GM21390 (cell line): ENCODE data around the gene ISCA1.

Experiments
- ATAC-seq: cut with Tn5 transposase; IDR thresholded peaks from one replicate; pipeline ENCODE4 v1.9.1; 2021; ENCODE audit not compliant: unreplicated experiment

ISCA1 gene

DNA sequence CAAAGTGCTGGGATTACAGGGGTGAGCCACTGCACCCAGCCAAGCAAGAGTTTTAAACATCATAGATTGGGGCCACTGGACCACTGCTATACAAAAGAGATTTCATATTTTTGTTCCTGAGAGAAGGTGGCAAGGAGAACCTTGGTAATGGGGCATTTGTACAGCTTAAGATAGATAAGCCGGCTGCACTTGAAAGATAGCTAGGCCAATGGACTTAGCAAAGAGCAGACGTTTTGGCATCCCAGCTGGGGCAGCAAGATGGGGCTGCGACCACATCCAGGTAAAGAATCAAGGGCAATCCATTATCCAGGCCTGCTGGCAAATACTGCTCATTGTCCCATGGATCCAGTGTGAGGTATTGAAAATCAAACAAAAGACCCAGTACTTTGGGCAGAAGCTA, 3.9 kb upstream of the ISCA1 start:
- ATAC-seq: no peak

DNA sequence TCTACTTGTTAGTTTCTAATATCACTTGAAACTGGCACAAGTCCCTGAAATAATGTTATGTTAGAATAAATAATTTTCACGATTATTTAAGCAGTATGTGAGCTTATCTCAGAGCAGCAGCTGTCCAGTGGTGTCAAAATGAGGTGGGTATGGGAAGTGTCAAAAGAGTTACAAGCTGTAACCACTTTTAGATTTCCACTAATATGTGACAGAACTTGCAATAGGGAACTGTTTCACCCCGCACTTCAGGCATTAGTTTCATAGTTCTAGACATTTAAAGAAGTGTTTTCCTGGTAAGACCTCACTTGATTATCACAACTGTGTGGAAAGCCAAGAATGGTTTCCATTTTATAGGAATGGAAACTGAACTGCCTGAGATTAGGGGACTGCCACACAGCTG, 2.9 kb upstream of the ISCA1 start:
- ATAC-seq: no peak

DNA sequence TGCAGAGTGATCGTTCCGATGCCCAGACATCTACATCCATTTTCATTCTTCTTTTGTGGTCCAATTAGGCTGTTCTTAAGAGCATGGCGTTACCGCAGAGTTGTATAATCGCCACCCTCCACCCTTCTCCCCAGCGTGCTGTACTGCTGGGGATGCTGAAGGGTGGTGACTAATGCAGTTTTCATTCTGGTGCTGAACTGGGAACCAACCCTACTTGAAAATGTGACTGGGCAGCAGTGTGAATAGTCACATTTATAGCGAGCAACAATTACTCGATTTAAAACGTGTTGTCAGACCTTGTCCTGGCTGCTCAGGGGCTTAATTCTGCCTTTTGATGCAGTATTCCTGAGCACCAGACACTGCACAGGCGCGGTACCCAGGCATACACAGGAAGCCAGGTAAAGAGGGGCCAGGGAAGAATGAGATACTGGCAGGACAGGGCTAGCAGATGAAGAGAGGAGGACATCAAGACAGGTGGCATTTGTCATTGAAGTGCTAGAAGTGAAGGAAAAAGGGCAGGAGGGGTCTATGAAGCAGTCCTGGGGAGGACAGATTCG, 719 bp upstream of the ISCA1 start:
- peak; percentile 18 for ATAC-seq

DNA sequence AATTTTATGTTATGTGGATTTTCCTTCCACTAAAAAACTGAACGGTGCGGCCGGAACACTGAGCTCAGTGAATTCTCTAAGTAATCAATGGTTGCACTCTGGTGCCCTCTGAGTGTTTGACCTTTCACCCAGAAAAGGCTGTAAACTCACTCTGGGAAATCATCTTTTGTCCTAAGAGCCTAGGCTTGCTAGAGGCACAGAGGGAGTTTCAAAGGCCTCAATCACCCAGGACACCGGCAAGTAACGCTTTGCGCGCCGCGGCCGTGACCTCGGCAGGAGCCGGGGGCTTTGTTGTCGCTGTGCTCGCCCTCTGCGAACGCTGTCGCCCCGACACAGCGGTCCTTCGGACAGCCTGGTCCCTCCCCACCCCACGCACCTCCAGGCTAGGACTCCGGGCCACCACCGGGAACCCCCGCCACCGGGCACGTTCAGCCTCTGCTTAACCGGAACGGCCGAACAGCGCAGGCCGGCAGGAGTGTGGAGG, 703 bp downstream of the ISCA1 start:
- peak; percentile 29 for ATAC-seq

DNA sequence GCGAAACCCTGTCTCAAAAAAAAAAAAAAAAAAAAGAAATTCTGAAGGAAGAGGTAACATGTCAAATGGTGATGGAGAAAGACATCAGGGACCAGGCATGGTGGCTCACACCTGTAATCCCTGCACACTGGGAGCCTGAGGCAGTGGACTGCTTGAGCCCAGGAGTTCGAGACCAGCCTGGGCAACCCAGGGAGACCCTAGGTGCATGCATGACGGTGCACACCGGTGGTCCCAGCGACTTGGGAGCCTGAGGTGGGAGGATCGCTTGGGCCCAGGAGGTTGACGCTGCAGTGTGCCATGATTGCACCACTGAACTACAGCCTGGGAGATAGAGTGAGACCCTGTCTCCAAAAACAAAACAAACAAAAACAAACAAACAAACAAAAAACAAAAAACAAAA, 1.8 kb downstream of the ISCA1 start:
- ATAC-seq: no peak

DNA sequence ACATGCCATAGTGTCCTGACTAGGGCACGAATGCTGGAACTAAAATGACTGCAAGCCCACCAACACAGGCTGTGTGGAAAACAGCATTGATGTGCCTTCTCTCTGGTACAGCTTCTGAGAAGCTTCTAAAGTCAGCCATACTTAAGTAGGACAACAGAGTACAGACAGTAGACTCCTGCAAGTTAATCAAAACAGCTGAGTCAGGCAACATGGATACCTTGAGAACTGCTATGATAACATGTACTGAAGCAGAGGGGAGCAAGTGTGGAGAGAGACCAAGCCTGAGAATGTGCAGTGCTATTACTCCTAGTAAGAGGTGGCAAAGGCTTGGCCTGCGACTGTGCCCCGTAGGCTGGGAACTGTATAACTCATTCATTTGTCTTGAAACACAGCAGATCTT, 2.5 kb downstream of the ISCA1 start:
- ATAC-seq: no peak

DNA sequence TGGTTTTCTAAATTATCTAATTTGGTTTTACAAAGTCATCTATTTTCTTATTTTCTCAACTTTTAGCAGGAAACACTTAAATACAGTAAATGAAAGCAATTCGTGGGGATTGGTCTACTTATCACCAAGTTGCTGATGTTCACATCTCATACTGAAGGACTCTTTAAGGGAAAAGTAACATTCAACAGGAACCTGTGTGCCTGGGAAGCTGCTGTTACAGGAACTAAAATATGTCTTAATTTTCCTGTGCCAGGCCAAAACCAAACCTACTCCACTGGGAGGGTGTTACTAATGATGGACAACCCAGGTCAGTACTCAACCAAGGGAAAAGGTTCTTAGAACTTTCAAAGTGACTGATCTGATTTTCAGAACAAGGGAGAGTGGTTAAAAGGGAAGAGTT, 5.3 kb downstream of the ISCA1 start:
- no peak for ATAC-seq

DNA sequence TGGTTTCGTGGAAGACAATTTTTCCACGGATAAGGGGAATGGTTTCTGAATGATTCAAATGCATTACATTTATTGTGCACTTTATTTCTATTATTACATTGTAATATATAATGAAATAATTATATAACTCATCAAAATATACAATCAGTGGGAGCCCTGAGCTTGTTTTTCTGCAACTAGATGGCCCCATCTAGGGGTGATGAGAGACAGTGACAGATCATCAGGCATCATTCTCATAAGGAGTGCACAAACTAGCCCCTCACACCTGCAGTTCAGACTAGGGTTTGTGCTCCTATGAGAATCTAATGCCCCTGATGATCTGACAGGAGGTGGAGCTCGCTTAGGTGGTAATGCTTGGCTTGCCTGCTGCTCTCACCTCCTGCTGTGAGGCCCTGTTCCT, 6.4 kb downstream of the ISCA1 start:
- ATAC-seq: no peak

DNA sequence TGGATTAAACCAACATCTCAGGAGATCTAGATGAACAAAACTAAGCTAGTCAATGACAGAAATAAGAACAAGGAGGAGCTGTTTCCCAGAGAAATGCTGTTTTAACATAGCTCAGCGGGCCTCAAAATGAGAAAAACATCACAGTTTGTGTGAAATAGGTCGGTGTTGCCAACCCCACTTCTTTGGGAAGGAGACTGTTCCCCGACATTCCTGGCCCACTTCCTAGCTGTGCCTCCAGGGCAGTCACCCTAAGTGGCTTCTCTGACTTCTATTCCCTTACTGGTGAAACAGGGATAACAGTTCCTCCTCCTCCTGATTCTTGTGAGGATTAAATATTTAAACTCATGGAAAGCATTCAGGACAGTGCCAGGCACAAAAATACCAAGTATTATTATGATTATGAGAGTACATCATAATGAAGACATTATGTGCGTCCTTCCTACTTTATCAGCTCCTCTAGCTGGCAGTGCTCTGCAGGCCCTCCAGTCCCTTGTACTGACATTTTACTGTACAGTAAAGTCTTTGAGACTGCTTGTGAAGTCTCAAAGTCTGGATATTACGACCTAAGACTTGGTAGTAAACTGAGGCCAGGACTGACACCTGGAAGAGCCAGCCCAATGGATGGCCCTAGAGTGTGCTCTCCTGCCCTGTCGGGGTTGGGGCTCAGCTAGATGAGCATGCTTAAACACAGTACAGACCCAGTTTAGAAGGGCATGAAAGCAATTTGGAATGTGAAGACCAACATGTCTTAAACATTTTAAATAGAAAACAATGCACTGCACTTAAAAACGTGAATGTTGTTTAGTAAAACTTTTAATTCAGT, 7.3 kb downstream of the ISCA1 start:
- no peak for ATAC-seq

DNA sequence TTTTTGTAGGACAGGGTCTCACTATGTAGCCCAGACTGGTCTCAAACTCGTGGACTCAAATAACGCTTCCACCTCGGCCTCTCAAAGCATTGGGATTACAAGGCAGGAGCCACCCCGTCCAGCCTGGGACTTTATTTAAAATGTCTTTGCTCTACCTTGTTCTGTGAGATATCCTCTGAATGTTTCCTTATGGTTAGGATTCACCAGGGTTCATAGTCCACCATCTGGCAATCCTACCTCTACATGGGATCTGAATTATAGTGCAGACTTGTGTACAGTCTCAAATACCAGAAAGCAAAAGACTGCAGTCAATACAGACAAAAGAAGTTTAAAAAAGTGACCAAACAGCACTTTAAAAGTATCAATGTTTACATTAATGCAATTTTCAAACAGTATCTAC, 10.1 kb downstream of the ISCA1 start:
- no peak for ATAC-seq

DNA sequence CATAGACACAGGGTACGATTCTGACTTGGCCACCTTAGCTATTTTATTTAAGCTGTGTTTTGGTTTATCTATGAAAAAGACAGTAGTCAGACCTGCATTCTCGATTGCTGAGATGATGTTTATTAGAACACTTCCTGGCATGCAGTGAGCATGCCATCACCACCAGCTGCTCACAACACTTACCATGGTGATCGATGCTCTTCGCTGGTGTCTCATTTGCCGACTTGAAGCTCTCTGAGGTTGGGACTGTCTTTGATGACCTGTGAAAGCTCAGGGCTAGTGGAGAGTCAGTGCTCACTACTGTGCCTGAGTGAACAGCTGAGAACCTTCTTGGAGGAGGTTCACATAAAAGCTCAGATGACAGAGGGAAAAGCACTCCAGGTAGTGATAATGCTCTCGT, 18.5 kb downstream of the ISCA1 start:
- ATAC-seq: no peak

DNA sequence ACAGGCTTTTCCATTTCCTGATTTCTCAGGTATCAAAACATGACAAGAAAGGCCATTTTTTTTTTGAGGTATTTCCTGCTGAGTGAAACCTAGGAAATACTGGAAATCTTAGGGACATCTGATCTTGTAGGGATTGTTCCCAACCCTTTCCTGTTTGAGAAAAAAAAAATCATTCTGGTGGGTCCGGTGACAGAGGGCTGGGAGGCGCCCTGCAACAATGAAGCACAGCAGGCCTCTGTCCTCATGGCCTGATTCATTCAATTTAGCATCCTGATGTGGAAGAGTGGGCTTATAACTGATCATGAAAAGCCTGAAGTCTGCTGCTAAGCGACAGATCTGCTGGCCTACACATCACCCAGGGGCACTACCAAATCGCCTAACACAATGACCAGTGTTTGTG, 19.8 kb downstream of the ISCA1 start:
- no peak for ATAC-seq

DNA sequence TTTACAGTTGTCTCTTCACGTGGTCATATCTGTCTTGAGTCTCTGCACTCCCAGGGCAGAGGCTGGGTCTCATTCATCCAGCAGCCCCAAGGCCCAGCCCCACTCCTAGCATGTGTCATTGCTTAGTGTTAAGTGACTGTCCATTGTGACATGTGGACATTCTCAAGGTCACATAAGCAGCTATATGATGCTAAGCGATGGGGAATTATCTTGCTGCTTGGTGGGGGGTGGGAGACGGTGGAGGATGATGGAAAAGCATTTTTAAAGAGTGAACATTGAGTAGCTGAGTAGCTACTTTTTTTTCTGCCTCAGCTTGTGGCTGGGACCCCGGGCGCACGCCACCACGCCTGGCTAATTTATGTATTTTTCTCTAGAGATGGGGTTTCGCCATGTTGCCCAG, 22.8 kb downstream of the ISCA1 start, which contains the start of gene C9orf153:
Gene C9orf153, minus strand, starts transcription at position 101 of the 400 bp plus-strand sequence. CDS start 30,054 bp downstream, outside the sequence.
- ATAC-seq: no peak

DNA sequence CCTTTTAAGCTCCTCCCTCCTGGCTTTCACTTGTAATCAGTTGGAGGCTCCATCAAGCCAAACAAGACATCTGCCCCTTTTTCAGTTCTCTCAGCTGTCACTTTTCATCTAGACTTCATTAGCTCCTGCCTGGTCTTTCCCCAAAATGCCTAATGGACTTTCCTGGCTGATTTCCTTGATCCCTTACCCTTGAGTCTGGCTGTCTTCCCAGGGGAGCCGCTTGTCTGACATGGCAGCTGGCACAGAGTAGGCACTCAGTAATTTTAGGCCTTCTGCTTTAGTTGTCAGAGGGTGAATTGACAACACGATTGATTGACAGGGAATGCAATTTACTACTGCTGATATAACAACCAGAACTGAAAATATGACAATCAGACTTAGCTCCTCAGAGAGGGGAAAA, 24.9 kb downstream of the ISCA1 start:
- ATAC-seq: no peak

DNA sequence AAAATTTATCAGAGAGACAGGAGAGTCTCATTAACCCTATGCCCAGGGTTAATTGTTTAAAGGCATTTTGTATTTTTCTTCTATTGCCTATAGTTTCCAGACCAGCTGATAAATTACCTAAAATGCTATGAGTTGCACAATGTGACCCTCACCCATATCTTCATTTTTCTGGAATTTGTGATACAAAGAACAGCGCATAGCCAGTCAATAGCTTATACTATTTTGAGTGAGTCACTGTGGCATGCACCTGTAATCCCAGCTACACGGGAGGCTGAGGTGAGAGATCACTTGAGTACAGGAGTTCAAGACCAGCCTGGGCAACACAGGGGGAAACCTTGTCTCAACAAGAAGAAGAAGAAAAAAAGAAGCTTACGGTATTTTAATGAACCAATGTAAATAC, 25.7 kb downstream of the ISCA1 start:
- ATAC-seq: no peak

DNA sequence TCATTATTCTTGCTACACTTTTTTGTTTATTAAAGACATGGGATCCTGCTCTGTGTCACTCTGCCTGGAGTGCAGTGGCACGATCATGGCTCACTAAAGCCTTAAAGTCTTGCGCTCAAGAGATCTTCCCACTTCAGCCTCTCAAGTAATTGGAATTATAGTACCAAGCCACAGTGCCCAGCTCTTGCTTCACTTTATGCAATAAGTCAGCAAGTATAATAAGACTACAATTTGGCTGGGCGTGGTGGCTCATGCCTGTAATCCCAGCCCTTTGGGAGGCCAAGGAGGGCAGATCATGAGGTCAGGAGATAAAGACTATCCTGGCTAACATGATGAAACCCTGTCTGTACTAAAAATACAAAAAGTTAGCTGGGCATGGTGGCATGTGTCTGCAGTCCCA, 28.8 kb downstream of the ISCA1 start:
- ATAC-seq: no peak

DNA sequence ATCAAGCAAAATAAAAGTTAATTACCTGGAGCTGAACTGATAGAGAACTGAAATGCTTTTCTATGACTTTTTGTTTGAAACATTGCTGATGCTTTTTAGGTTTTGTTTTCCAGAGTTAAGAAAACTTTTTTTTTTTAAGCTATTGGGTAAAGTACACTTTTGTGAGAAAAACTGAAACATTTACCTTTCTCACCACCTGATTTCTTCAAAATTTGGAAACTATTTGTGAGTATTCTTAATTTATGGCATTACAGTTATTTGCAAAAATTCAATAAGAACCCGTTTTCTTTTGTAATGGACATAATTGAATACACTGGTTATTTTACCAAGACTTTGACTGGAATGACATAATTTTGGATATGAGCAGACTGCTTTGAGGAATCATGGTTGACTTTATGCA, 29.5 kb downstream of the ISCA1 start:
- no peak for ATAC-seq

DNA sequence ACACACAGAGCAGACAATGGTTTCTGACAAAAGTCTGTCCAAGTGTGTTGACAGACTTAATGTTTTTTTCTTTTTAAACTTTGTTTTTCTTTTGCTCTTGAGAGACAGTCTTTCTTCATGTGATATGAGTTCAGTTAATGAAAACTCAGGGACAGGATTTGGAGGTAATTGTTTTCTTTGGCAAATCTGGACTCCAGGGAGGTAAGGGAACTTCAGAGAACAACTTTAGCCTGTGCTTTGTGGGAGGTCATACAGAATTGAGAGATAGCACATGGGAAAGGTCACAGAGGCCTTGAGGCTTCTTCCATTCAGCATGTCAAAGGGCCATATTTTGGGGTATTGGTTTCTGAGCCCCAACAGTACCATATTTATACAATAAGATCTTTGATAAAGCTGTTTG, 32.2 kb downstream of the ISCA1 start:
- no peak for ATAC-seq

DNA sequence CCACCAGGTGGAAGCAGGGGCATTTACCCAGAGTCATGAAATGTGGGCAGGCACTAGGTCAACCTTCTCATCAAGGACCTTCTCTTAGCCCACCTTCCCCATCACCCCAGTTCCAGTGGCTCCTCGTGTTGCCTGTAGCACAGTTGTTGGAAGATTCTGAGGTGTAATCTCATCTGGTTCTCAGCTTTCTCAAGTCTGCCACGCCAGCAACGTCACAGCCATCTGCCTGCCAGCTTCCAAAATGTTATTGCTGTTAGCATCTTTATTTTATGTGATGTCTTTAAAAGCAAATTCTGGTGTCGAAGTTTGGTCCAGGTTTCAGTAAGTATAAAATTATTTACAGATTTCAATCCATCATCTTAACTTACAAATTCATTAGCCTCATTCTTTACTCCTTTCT, 33.6 kb downstream of the ISCA1 start:
- no peak for ATAC-seq

DNA sequence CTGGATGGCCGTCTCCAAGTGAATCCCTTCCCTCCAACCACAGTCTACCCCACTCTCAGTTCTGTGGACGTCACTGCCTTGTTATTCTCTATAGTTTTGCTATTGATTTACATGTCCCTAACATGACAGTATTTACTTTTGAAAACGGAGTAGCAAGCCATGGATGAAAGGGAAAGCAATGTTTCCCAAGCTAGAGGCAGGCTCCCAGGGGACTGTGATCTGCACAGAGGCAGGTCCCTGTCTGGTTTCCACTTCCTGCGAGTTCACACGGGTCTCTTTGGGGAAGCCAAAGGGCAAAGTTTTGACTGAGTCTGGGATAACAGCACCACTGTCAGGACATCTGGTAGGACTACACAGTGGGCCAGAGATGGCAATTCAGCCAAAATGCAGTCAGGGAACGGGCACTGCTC, 35.6 kb downstream of the ISCA1 start:
- peak; percentile 93 for ATAC-seq

DNA sequence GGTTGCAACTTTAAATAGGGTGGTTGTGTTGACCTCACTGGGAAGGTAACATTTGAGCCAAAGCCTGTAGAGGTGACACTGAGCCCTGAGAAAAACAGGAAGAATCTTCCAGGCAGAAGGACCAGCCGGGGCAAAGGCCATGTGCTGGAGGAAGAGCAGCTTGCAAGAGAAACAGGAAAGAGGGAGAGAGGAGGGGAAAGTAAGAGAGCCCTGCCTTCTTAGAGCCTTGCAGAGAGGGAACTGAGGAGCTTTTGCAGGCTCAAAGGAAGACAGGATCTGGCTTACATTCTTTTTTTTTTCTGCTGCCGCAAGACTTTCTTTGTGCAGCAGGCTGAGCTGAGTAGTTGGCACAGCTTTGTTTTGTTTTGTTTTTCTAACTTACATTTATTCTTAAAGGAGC, 40.3 kb downstream of the ISCA1 start:
- no peak for ATAC-seq

DNA sequence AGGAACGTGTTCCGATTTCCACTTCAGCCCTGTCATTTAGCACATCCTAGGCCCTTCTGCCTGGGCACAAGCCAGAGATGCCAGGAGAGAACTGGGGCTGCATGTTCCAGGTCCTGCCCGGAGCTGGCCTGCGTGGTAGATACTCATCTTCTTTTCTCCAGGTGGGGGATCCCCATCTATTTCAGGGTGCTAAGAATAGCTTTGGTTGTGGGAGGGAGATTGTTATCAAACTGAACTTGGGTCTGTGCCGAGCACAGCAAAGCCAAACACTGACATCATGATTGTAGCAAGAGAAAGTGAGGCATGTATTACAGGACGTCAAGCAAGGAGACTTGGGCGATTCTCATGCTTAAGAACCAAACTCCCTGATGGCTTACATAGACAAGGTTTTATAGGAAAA, 41.1 kb downstream of the ISCA1 start:
- no peak for ATAC-seq
